ENCODE data around the gene FBXL17. TPM values are rescaled to one million over a fixed set of nuclear protein-coding genes. Genes with fewer than 3 reads are reported as not detected.

Gene FBXL17
- total and polyA plus RNA-seq, 4 donors = 2.1 to 14.1 (median 6.3) TPM

GRCh38 chr5:107876906-107877305 is 505.0 kb downstream of the FBXL17 start:
- Histone ChIP-seq H3K27me3 (ENCODE audit: control insufficient read depth in 4 of 4, insufficient read depth in 4 of 4, low read length in 3 of 4) (no peaks in the 10 kb centered on the region), H3K36me3 (ENCODE audit: control insufficient read depth in 4 of 4, insufficient read depth in 3 of 4, low read depth in 1 of 4, low read length in 3 of 4) (peaks cover 0 to 5% (median 0%) of the 10 kb centered on the region in 4 donors), H3K9ac (ENCODE audit: low read depth in 1 of 2, low read length in 2 of 2) (no peak overlapping the region), H3K4me3 (ENCODE audit: low read depth in 1 of 3, low read length in 3 of 3) (no peak overlapping the region), H3K9me3 (ENCODE audit: control insufficient read depth in 4 of 4, low read length in 3 of 4) (no peaks in the 10 kb centered on the region), H3K27ac (ENCODE audit: low read depth in 1 of 2, low read length in 2 of 2) (no peak overlapping the region), H3K4me1 (ENCODE audit: control insufficient read depth in 4 of 4, insufficient read depth in 4 of 4, low read length in 3 of 4) (peaks cover 0 to 8% (median 4%) of the 10 kb centered on the region in 4 donors)
- no peak for DNase-seq (ENCODE audit: low spot score)
- TF ChIP-seq, protein P1, sequence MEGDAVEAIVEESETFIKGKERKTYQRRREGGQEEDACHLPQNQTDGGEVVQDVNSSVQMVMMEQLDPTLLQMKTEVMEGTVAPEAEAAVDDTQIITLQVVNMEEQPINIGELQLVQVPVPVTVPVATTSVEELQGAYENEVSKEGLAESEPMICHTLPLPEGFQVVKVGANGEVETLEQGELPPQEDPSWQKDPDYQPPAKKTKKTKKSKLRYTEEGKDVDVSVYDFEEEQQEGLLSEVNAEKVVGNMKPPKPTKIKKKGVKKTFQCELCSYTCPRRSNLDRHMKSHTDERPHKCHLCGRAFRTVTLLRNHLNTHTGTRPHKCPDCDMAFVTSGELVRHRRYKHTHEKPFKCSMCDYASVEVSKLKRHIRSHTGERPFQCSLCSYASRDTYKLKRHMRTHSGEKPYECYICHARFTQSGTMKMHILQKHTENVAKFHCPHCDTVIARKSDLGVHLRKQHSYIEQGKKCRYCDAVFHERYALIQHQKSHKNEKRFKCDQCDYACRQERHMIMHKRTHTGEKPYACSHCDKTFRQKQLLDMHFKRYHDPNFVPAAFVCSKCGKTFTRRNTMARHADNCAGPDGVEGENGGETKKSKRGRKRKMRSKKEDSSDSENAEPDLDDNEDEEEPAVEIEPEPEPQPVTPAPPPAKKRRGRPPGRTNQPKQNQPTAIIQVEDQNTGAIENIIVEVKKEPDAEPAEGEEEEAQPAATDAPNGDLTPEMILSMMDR (IDR thresholded peaks at IDR 0.05; ENCODE audit: low read depth, low read length, missing input control) = no peak
- TF ChIP-seq REST (IDR thresholded peaks at IDR 0.05) (no peak), ATF3 (IDR thresholded peaks at IDR 0.05) (no peak), RAD21 (IDR thresholded peaks at IDR 0.05) (no peak), YY1 (IDR thresholded peaks at IDR 0.05) (no peak), RXRA (IDR thresholded peaks at IDR 0.05) (no peak), ZBTB33 (IDR thresholded peaks at IDR 0.05) (no peak), NR2F2 (IDR thresholded peaks at IDR 0.05) (no peak), EGR1 (IDR thresholded peaks at IDR 0.05; ENCODE audit: low read depth in 2 of 2) (no peak), GABPA (IDR thresholded peaks at IDR 0.05 in 1 of 2, conservative IDR thresholded peaks at IDR 0.05 in 1 of 2) (no peak), HNF4A (conservative IDR thresholded peaks at IDR 0.05) (no peak), HNF4G (IDR thresholded peaks at IDR 0.05) (no peak), FOXA1 (IDR thresholded peaks at IDR 0.05) (no peak), FOXA2 (IDR thresholded peaks at IDR 0.05) (no peak), TAF1 (conservative IDR thresholded peaks at IDR 0.05) (no peak), SP1 (IDR thresholded peaks at IDR 0.05) (no peak), JUND (IDR thresholded peaks at IDR 0.05) (no peak)
- TF ChIP-seq, protein P2, sequence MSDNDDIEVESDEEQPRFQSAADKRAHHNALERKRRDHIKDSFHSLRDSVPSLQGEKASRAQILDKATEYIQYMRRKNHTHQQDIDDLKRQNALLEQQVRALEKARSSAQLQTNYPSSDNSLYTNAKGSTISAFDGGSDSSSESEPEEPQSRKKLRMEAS (IDR thresholded peaks at IDR 0.05) = no peak
- WGBS = 93% methylated on average over 6 of the region's 6 CpGs

All from liver (tissue), 9 donors.